Esophagus squamous epithelium (tissue), 5 donors: Measurements from ENCODE around the gene CCDC83. TPM values are rescaled to one million over a fixed set of nuclear protein-coding genes. Genes with fewer than 3 reads are reported as not detected.
"Not testable (repeated sequence)": the region's sequence is repeated elsewhere in the genome, so short reads cannot be mapped to it uniquely, and the experiment has no call there.

Experiments used
- DNase-seq: peaks from one replicate; lab custom pipeline; 2025; lab: John Stamatoyannopoulos, UW
- H3K27ac ChIP-seq, 4 donors: fragments of 200-600 bp; sonication (generic); one replicate each; pipeline ENCODE4 v1.5.1; 2016 to 2019; ENCODE audit warnings: mild to moderate bottlenecking in 1 of 4
- H3K27me3 ChIP-seq, 4 donors: fragments of 200-600 bp; sonication (generic); 1 replicate in 3 of 4; 2 replicates in 1 of 4; pipeline versions ENCODE4 v1.5.1 to v1.6.0; 2017 to 2021; ENCODE audit warnings: antibody characterized with exemption in 1 of 4
- H3K36me3 ChIP-seq, 3 donors: fragments of 200-600 bp; sonication (generic); one replicate each; pipeline ENCODE4 v1.5.1; 2016 to 2019
- H3K4me1 ChIP-seq, 3 donors: fragments of 200-600 bp; sonication (generic); one replicate each; pipeline ENCODE4 v1.5.1; 2017 to 2019
- H3K4me3 ChIP-seq, 4 donors: fragments of 200-600 bp; sonication (generic); 1 replicate in 3 of 4; 2 replicates in 1 of 4; pipeline ENCODE4 v1.5.1; 2016 to 2019; ENCODE audit warnings: mild to moderate bottlenecking in 2 of 4, moderate library complexity in 1 of 4
- H3K9me3 ChIP-seq, 3 donors: fragments of 200-600 bp; sonication (generic); one replicate each; pipeline ENCODE4 v1.5.1; 2016 to 2019
- CTCF ChIP-seq, 6 experiments: fragments of 450-650 bp in 4 of 6; fragments of 200-600 bp in 2 of 6; sonication (generic) in 2 of 6; IDR thresholded peaks; one replicate each; pipeline ENCODE4 v1.5.1; 2016 to 2019; ENCODE audit warnings: antibody characterized with exemption in 6 of 6, mild to moderate bottlenecking in 4 of 6, moderate library complexity in 4 of 6
- POLR2A ChIP-seq, 4 donors: fragments of 450-650 bp; IDR thresholded peaks; one replicate each; pipeline ENCODE4 v1.6.1; 2017; ENCODE audit warnings: antibody characterized with exemption in 4 of 4, mild to moderate bottlenecking in 4 of 4, moderate library complexity in 3 of 4
- WGBS, 2 donors: methylation state at CpG; one replicate each; pipeline ENCODE4 v1.1.5; 2018; 5-methylcytosine and 5-hydroxymethylcytosine counted together
- intact Hi-C: fragments of 100-400 bp; cut with DNase I; formaldehyde crosslinking; loops from one replicate; pipeline ENCODE4 v1.15.0; 2022
- total RNA-seq, 4 donors: library from RNA; depleted of rRNA; stranded (reverse); fragments of >200 nt; gene quantifications; one replicate each; pipeline ENCODE4 v1.1.0, GENCODE V29; 2016
- donor health status: DM: yes; HTN: yes; CAD: no.

The CCDC83 gene
- total RNA-seq, 4 donors from 2014 or later: not detected

GRCh38 chr11:85844439-85845123 lies 10.6 kb upstream of the CCDC83 start:
- DNase-seq: no peak
- intact Hi-C loops: no loop called here
- Histone ChIP-seq H3K27ac (no peak overlapping the region), H3K4me1 (peaks cover 0 to 7% (median 3%) of the 10 kb centered on the region in 3 donors), H3K36me3 (no peaks in the 10 kb centered on the region), H3K9me3 (no peaks in the 10 kb centered on the region), H3K27me3 (no peaks in the 10 kb centered on the region), H3K4me3 (no peak overlapping the region)
- WGBS, 2 donors: 33 to 39% methylated on average over 2 of the region's 2 CpGs
- TF ChIP-seq POLR2A (IDR thresholded peaks at IDR 0.05) (no peak), CTCF (IDR thresholded peaks at IDR 0.05) (no peak)

- H3K9me3 ChIP-seq: no peaks in the 10 kb centered on the region
- intact Hi-C loops: no loop called here
- H3K36me3 ChIP-seq: no peaks in the 10 kb centered on the region
- no peak overlapping the region for H3K27ac ChIP-seq
- DNase-seq: no peak
- WGBS, 2 donors: 83 to 92% methylated on average over 1 of the region's 1 CpG
- peaks cover 0 to 7% (median 3%) of the 10 kb centered on the region in 3 donors for H3K4me1 ChIP-seq
- TF ChIP-seq POLR2A (IDR thresholded peaks at IDR 0.05) (no peak), CTCF (IDR thresholded peaks at IDR 0.05) (no peak)
- no peaks in the 10 kb centered on the region for H3K27me3 ChIP-seq
- H3K4me3 ChIP-seq: no peak overlapping the region
Observed at GRCh38 chr11:85845124-85845631, 10.0 kb upstream of the CCDC83 start.

- DNase-seq: no peak
- no peaks in the 10 kb centered on the region for H3K9me3 ChIP-seq
- no peak overlapping the region for H3K27ac ChIP-seq
- H3K27me3 ChIP-seq: no peaks in the 10 kb centered on the region
- intact Hi-C loops: no loop called here
- peaks cover 0 to 7% (median 3%) of the 10 kb centered on the region in 3 donors for H3K4me1 ChIP-seq
- H3K36me3 ChIP-seq: no peaks in the 10 kb centered on the region
- no peak overlapping the region for H3K4me3 ChIP-seq
- TF ChIP-seq CTCF (IDR thresholded peaks at IDR 0.05) (no peak), POLR2A (IDR thresholded peaks at IDR 0.05) (no peak)
Observed at GRCh38 chr11:85847436-85847835, 7.7 kb upstream of the CCDC83 start.

GRCh38 chr11:85848006-85848405 lies 7.2 kb upstream of the CCDC83 start:
- no peak for TF ChIP-seq CTCF (IDR thresholded peaks at IDR 0.05)
- TF ChIP-seq POLR2A (IDR thresholded peaks at IDR 0.05): no peak
- peaks cover 0 to 7% (median 3%) of the 10 kb centered on the region in 3 donors for H3K4me1 ChIP-seq
- no peaks in the 10 kb centered on the region for H3K36me3 ChIP-seq
- intact Hi-C loops: no loop called here
- no peaks in the 10 kb centered on the region for H3K9me3 ChIP-seq
- H3K4me3 ChIP-seq: no peak overlapping the region
- DNase-seq: no peak
- WGBS, 2 donors: 71 to 92% methylated on average over 3 of the region's 3 CpGs
- H3K27me3 ChIP-seq: no peaks in the 10 kb centered on the region
- no peak overlapping the region for H3K27ac ChIP-seq

GRCh38 chr11:85848556-85848955 lies 6.6 kb upstream of the CCDC83 start:
- peaks cover 0 to 7% (median 3%) of the 10 kb centered on the region in 3 donors for H3K4me1 ChIP-seq
- intact Hi-C loops: no loop called here
- TF ChIP-seq CTCF (IDR thresholded peaks at IDR 0.05) (no peak), POLR2A (IDR thresholded peaks at IDR 0.05) (no peak)
- H3K9me3 ChIP-seq: no peaks in the 10 kb centered on the region
- 90 to 100% methylated on average over 2 of the region's 2 CpGs for WGBS, 2 donors
- no peaks in the 10 kb centered on the region for H3K36me3 ChIP-seq
- no peak overlapping the region for H3K4me3 ChIP-seq
- no peak for DNase-seq
- no peaks in the 10 kb centered on the region for H3K27me3 ChIP-seq
- no peak overlapping the region for H3K27ac ChIP-seq

GRCh38 chr11:85852754-85853153 lies 2.4 kb upstream of the CCDC83 start:
- H3K36me3 ChIP-seq, H3K9me3 ChIP-seq, DNase-seq, H3K4me3 ChIP-seq, H3K27ac ChIP-seq, H3K27me3 ChIP-seq, intact Hi-C loops: not testable (repeated sequence)
- H3K4me1 ChIP-seq: peaks cover 0 to 16% (median 4%) of the 10 kb centered on the region in 3 donors
- whole genome bisulfite sequencing, 2 donors: no CpG with 5 or more reads among the region's 33 CpGs

GRCh38 chr11:85853541-85853940 lies 1.6 kb upstream of the CCDC83 start:
- H3K27me3 ChIP-seq, intact Hi-C loops, H3K4me3 ChIP-seq, DNase-seq, H3K36me3 ChIP-seq, H3K27ac ChIP-seq, H3K9me3 ChIP-seq: not testable (repeated sequence)
- WGBS, 2 donors: 93 to 99% methylated on average over 6 of the region's 7 CpGs
- H3K4me1 ChIP-seq: peaks cover 0 to 16% (median 4%) of the 10 kb centered on the region in 3 donors
